Chondrocyte (in vitro differentiated cells): Measurements from ENCODE around the gene HRH2. TPM values are rescaled to one million over a fixed set of nuclear protein-coding genes. Genes with fewer than 3 reads are reported as not detected.
"Not testable (repeated sequence)": the region's sequence is repeated elsewhere in the genome, so short reads cannot be mapped to it uniquely, and the experiment has no call there.

Experiments
- DNase-seq: peaks from one replicate; pipeline ENCODE4 v3.0.0; 2021; ENCODE audit warnings: mixed read lengths, low spot score
- H3K27ac Mint-ChIP-seq: one replicate; pipeline ENCODE4 v1.8.0; 2021; ENCODE audit warnings: mild to moderate bottlenecking, moderate library complexity, mixed read lengths; ENCODE audit not compliant: unreplicated experiment
- H3K27me3 Mint-ChIP-seq: 2 replicates; pipeline ENCODE4 v1.8.0; 2021; ENCODE audit warnings: low read depth, mixed read lengths
- H3K36me3 Mint-ChIP-seq: 2 replicates; pipeline ENCODE4 v1.8.0; 2021; ENCODE audit warnings: low read depth, mixed read lengths
- H3K4me1 Mint-ChIP-seq: 2 replicates; pipeline ENCODE4 v1.8.0; 2021; ENCODE audit warnings: low read depth, mild to moderate bottlenecking, mixed read lengths
- H3K4me3 Mint-ChIP-seq: one replicate; pipeline ENCODE4 v1.8.0; 2021; ENCODE audit warnings: mild to moderate bottlenecking, moderate library complexity, mixed read lengths; ENCODE audit not compliant: unreplicated experiment
- H3K9me3 Mint-ChIP-seq: 2 replicates; pipeline ENCODE4 v1.8.0; 2021; ENCODE audit warnings: low read depth, mixed read lengths
- CTCF ChIP-seq: fragments of 200-600 bp; sonication (generic); IDR thresholded peaks from 2 replicates; pipeline ENCODE4 v1.5.0; 2021; ENCODE audit warnings: antibody characterized with exemption, mild to moderate bottlenecking, moderate library complexity
- total RNA-seq: library from RNA; stranded (reverse); gene quantifications from 3 replicates; pipeline ENCODE4 v1.2.1, GENCODE V29; 2021

HRH2 gene
- total RNA-seq, 1 donor from 2014 or later: 0.30 TPM

GRCh38 chr5:175749591-175749990 is 91.7 kb downstream of the HRH2 start:
- Mint-ChIP-seq H3K9me3 (no peaks in the 10 kb centered on the region), H3K36me3 (no peaks in the 10 kb centered on the region), H3K4me1 (no peaks in the 10 kb centered on the region), H3K27ac (no peak overlapping the region), H3K4me3 (no peak overlapping the region), H3K27me3 (peaks cover 46% of the 10 kb centered on the region)
- no peak for TF ChIP-seq CTCF
- no peak for DNase-seq

- Mint-ChIP-seq H3K27me3 (peaks cover 50% of the 10 kb centered on the region), H3K36me3 (no peaks in the 10 kb centered on the region)
Measured at GRCh38 chr5:175750511-175750931, 92.7 kb downstream of the HRH2 start.

GRCh38 chr5:175751369-175751768 is 93.5 kb downstream of the HRH2 start:
- H3K27me3 Mint-ChIP-seq: peaks cover 49% of the 10 kb centered on the region
- no peak overlapping the region for H3K4me3 Mint-ChIP-seq
- no peak for TF ChIP-seq CTCF
- no peak for DNase-seq
- no peaks in the 10 kb centered on the region for H3K4me1 Mint-ChIP-seq
- no peaks in the 10 kb centered on the region for H3K36me3 Mint-ChIP-seq
- no peak overlapping the region for H3K27ac Mint-ChIP-seq
- no peaks in the 10 kb centered on the region for H3K9me3 Mint-ChIP-seq

More at GRCh38 chr5:175750511-175750931, 92.7 kb downstream of the HRH2 start:
- no peak for DNase-seq
- no peak for TF ChIP-seq CTCF
- Mint-ChIP-seq H3K9me3 (no peaks in the 10 kb centered on the region), H3K27ac (no peak overlapping the region), H3K4me3 (no peak overlapping the region), H3K4me1 (no peaks in the 10 kb centered on the region)

GRCh38 chr5:175752826-175753535 is 95.1 kb downstream of the HRH2 start:
- no peaks in the 10 kb centered on the region for H3K9me3 Mint-ChIP-seq
- no peaks in the 10 kb centered on the region for H3K4me1 Mint-ChIP-seq
- H3K4me3 Mint-ChIP-seq: no peak overlapping the region
- peaks cover 48% of the 10 kb centered on the region for H3K27me3 Mint-ChIP-seq
- no peak for DNase-seq
- TF ChIP-seq CTCF: no peak
- no peak overlapping the region for H3K27ac Mint-ChIP-seq
- H3K36me3 Mint-ChIP-seq: no peaks in the 10 kb centered on the region

GRCh38 chr5:175753536-175754402 is 95.9 kb downstream of the HRH2 start:
- no peak for DNase-seq
- H3K36me3 Mint-ChIP-seq: no peaks in the 10 kb centered on the region
- no peak overlapping the region for H3K27ac Mint-ChIP-seq
- no peak overlapping the region for H3K4me3 Mint-ChIP-seq
- peaks cover 52% of the 10 kb centered on the region for H3K27me3 Mint-ChIP-seq
- no peaks in the 10 kb centered on the region for H3K4me1 Mint-ChIP-seq
- no peaks in the 10 kb centered on the region for H3K9me3 Mint-ChIP-seq
- TF ChIP-seq CTCF: no peak

- not testable (repeated sequence) for H3K36me3 Mint-ChIP-seq
Measured at GRCh38 chr5:175759991-175760390, 102.1 kb downstream of the HRH2 start.

More at GRCh38 chr5:175759991-175760390, 102.1 kb downstream of the HRH2 start:
- not testable (repeated sequence) for DNase-seq, H3K4me1 Mint-ChIP-seq, H3K4me3 Mint-ChIP-seq, H3K9me3 Mint-ChIP-seq, H3K27ac Mint-ChIP-seq
- peaks cover 36% of the 10 kb centered on the region for H3K27me3 Mint-ChIP-seq
